GM18951 (cell line): ENCODE data around the gene MELTF.

Experiments
- POLR2A ChIP-seq: IDR thresholded peaks from 4 replicates; pipeline ENCODE4 v1.6.1; 2011; ENCODE audit warnings: mild to moderate bottlenecking; ENCODE audit not compliant: insufficient read length, insufficient read depth; ENCODE audit errors: extremely low read depth
- in situ Hi-C: fragments of 300-500 bp; cut with MboI; formaldehyde crosslinking; loops from one replicate; pipeline ENCODE4 v1.12.0; 2022; ENCODE audit warnings: low sequenced_read_pairs, mixed read lengths, inconsistent platforms; ENCODE audit not compliant: unreplicated experiment

The MELTF gene

GRCh38 chr3:197011780-197012539 lies 17.7 kb downstream of the MELTF start:
- TF ChIP-seq POLR2A: no peak
- in situ Hi-C loops: no loop called here

GRCh38 chr3:197010556-197011351 lies 18.9 kb downstream of the MELTF start:
- TF ChIP-seq POLR2A: no peak
- in situ Hi-C loops: no loop called here

GRCh38 chr3:197009532-197010019 lies 20.0 kb downstream of the MELTF start:
- in situ Hi-C loops: no loop called here
- TF ChIP-seq POLR2A: no peak

GRCh38 chr3:197008436-197009209 lies 21.0 kb downstream of the MELTF start:
- TF ChIP-seq POLR2A: no peak
- in situ Hi-C loops: no loop called here

- in situ Hi-C loops: no loop called here
- no peak for TF ChIP-seq POLR2A
Measured at GRCh38 chr3:197007953-197008352, 21.7 kb downstream of the MELTF start.

- no peak for TF ChIP-seq POLR2A
- in situ Hi-C loops: no loop called here
Measured at GRCh38 chr3:197007296-197007940, 22.2 kb downstream of the MELTF start.

GRCh38 chr3:197006860-197007259 lies 22.8 kb downstream of the MELTF start:
- in situ Hi-C loops: no loop called here
- TF ChIP-seq POLR2A: no peak

- no peak for TF ChIP-seq POLR2A
Measured at GRCh38 chr3:197006446-197006845, 23.2 kb downstream of the MELTF start.

GRCh38 chr3:197003461-197004385 lies 25.9 kb downstream of the MELTF start:
- no peak for TF ChIP-seq POLR2A
- in situ Hi-C loops: no loop called here

More at GRCh38 chr3:197006446-197006845, 23.2 kb downstream of the MELTF start:
- in situ Hi-C loops: no loop called here

GRCh38 chr3:197002701-197003454 lies 26.7 kb downstream of the MELTF start:
- in situ Hi-C loops: no loop called here
- peak; percentile 57 for TF ChIP-seq POLR2A
